ENCODE data around the gene NAA38.

Gene NAA38, protein sequence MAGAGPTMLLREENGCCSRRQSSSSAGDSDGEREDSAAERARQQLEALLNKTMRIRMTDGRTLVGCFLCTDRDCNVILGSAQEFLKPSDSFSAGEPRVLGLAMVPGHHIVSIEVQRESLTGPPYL

DNA sequence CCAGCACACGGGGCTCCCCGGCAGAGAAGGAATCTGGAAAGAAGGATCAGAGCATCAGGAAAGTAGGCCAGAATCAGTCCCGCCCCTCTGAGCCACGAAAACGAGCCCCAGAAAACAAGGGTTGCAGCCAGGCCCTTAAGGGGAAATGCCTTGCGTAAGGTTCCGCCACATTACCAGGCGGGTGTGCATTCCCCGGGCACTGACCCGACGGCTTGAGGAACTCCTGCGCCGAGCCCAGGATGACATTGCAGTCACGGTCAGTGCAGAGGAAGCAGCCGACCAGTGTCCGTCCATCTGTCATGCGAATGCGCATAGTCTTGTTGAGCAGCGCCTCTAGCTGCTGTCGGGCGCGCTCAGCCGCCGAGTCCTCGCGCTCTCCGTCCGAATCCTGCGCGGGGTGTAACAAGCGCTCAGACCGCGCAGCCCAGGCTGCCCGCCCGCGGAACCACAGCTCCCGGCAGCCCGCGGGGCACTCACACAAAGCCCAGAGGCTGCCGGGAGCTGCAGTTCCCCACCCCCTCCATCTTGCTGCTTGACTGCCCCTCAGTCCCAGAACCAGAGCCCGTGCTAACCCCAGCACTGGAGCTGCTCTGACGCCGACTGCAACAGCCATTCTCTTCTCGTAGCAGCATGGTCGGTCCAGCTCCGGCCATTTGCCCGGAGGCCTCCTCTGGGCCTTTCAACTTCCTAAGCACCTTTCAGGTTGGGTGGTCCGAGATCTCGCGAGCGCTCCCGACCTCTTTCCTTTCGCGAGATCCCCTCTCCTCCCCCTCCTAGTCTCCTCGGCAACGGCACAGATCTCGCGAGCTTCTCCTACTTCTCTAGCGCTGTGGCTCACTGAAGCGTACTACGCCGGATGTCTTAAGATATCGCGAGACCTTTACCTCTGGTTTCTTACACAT, at the start of gene NAA38:
TSS of gene NAA38 (minus strand) at position 749 of the 902 bp plus-strand sequence. CDS start at position 653, 96 bp downstream.
- peak; percentile 98 for FAIRE-seq

GRCh38 chr17:7903154-7904103, 46.1 kb upstream of the NAA38 start:
- no peak for FAIRE-seq

DNA sequence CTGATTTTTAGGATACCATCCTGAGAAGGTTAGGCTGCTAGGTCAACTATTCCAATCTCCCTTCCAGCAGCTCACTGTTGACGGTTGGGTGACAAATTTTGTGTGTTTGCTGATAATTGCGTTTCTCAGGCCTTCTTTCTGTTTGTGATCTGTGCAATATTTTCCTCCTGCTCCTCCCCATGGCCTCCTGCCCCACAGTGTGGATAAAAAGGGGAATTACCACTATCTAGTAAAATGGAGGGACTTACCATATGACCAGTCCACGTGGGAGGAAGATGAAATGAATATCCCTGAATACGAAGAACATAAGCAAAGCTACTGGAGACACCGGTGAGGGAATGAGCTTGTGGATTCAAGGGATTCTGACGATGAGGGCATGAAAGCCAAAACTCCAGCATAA, 40.4 kb upstream of the NAA38 start:
- FAIRE-seq = no peak

- FAIRE-seq = no peak
Observed at GRCh38 chr17:7897090-7897489, 39.7 kb upstream of the NAA38 start.

DNA sequence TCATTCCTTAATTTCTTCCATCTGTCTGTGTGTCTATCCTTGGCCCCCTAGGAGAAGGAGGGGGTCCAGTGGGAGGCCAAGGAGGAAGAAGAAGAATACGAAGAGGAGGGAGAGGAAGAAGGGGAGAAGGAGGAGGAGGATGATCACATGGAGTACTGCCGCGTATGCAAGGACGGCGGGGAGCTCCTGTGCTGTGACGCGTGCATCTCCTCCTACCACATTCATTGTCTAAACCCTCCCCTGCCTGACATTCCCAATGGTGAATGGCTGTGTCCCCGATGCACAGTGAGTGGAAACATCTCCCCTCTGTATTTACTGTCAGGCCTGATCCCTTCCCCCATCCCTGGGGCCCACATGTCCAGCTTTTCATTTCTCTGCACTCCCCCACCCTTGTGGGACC, 37.5 kb upstream of the NAA38 start:
- FAIRE-seq = no peak

GRCh38 chr17:7894226-7894625, 36.9 kb upstream of the NAA38 start:
- FAIRE-seq = no peak

DNA sequence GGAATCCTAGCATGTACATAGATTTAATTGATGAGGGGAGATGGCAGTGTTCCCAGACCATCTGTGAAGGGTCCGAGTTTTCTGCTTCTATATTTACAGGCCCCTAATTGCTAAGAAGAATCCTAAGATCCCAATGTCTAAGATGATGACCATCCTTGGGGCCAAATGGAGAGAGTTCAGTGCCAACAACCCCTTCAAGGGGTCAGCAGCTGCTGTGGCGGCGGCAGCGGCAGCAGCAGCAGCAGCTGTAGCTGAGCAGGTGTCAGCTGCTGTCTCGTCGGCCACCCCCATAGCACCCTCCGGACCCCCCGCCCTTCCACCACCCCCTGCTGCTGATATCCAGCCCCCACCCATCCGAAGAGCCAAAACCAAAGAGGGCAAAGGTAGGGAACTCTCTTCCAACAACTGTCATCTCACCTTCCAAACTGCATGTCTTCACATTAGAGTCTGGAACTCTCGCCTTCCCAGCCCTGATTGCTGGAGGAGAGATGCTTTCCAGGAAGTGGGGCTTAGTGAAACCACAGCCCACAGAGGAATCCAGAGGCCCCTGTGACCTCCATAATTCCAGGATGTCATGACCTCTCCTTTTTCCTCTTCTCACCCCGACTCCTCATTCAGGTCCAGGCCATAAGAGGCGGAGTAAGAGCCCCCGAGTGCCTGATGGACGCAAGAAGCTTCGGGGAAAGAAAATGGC, 36.0 kb upstream of the NAA38 start:
- no peak for FAIRE-seq

- FAIRE-seq = peak; percentile 55
Observed at GRCh38 chr17:7889166-7889955, 32.0 kb upstream of the NAA38 start.

GRCh38 chr17:7888184-7888920, 31.0 kb upstream of the NAA38 start, which contains the start of gene CHD3:
Gene CHD3 (plus strand): TSS chr17:7888789. CDS start chr17:7889001, 212 bp downstream.
- no peak for FAIRE-seq

- FAIRE-seq = peak; percentile 98
Observed at GRCh38 chr17:7887482-7888183, 30.3 kb upstream of the NAA38 start.

DNA sequence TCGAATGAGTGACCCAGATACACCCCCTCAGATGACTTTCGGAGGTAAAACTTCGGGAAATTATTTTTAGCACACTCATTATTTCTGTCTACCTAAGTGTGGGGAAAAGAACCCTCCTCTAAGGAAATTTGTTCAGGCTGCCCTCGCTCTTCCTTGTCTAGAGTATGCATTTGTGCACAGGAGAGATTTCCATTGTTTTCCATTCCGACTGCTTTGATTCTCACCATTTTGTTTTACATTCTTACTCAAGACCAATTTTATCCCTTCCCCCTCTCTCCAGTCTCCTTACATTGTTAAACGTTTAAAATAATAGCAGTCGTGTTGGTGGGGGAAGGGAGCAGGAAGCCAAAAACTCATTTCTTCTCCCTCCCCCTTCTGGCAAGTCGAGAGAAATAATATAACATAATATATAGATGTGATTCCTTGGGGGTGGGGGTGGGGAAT, 29.7 kb upstream of the NAA38 start:
- FAIRE-seq = no peak

- no peak for FAIRE-seq
Observed at GRCh38 chr17:7886227-7887037, 29.1 kb upstream of the NAA38 start.

- no peak for FAIRE-seq
Observed at GRCh38 chr17:7885367-7886226, 28.2 kb upstream of the NAA38 start.

GRCh38 chr17:7884581-7885366, 27.4 kb upstream of the NAA38 start:
- FAIRE-seq = no peak

DNA sequence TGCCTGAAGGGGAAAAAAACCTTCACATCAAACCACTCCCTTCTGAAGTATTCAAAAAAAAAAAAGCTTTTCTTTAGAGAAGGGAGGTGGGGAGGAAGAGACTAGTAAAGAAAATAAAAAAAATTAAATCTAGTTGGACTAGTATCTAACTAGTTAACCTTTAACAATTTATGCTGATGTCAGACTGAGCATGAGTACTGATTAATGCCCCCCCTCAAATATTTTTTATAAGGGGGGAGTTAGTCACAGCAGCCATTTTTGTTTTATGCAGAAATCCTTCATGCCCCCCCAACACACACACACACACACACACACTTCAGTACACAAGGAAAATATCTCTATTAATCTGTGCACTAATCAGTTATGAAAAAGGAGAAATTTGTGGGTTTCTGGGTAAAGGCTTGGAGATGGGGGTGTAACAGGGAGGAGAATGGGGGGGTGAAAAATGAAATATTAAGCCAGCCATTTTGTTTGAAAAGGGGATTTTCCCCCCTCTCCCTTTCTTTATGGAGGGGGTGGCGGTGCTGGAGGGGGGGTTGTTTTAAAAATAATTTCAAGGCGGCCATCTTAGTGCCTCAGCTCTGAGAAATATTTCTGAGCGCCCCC, 26.5 kb upstream of the NAA38 start:
- peak; percentile 79 for FAIRE-seq

- FAIRE-seq = no peak
Observed at GRCh38 chr17:7882629-7883028, 25.3 kb upstream of the NAA38 start.

- FAIRE-seq = no peak
Observed at GRCh38 chr17:7882068-7882467, 24.7 kb upstream of the NAA38 start.
